DMS153 treated with DMSO at 0.1 percent for 48 hours (cell line): ENCODE data around the gene VPS39.

ENCODE experiments used
- DNase-seq: peaks from one replicate; lab custom pipeline; 2025; ENCODE audit not compliant: unreplicated experiment; lab: John Stamatoyannopoulos, UW

VPS39 gene

DNA sequence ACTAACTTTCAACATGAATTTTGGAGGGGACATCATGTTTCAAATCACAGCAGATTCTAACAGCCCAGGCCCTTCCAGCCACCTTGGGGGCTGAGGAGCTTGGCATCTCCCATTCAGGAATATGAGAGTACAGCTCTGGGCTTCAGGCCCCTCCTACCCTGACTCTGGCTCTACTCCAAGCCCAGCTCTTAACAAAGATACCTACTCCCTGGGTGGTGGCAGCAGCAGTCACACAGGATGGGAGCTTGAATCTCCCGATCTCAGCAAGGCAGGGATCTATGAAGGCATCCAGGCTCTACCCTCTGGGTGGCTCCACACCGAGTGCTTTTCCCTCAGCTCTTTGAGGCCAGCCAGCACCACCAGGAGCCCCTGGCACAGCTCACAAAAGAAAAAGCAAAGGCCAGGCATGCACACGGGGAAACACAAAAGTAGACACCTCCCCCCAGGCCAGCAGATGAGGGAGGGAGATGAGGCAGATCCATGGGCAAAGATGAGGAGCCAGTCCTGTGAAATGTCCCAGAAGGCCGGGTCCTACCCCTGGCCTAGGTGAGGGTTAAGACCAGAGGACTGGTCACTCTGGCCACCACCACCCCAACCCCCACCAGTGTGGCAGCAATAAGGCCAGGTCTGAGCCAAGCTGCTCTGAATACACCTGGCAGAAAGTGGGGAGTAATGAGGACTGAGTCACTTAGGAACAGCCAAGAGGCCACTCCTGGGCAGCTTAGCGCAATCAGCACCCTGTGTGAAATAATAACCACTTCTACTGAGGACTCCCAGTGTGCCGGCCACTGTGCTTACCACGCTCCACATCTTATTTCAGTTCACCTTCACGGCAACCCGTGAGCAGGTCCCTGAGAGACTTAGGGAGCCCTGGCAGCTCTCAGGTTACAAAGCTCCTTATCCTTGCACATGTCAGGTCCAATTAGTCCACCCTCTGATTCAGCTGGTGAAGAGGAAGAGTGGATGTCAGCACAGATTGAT, 76.0 kb downstream of the VPS39 start:
- peak; percentile 18 for DNase-seq

DNA sequence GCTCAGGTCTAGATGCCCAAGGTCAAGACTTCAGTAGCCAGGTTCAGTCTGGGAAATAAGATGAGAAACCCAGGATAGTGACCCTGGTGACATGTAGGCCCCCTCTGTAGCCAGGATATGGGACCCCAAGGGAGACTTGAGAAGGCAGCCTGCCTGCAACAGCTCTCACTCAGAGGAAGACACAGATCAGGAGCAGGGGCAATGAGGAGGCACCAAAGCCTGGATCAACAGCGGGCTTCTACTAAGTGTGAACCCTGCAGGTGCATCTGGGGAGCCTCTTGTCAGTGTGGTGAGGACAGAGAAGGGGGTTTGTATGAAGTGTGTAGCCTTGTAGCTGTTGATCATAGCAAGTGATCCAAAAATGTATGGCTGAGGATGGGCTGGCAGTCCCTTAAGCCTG, 77.1 kb downstream of the VPS39 start:
- no peak for DNase-seq

DNA sequence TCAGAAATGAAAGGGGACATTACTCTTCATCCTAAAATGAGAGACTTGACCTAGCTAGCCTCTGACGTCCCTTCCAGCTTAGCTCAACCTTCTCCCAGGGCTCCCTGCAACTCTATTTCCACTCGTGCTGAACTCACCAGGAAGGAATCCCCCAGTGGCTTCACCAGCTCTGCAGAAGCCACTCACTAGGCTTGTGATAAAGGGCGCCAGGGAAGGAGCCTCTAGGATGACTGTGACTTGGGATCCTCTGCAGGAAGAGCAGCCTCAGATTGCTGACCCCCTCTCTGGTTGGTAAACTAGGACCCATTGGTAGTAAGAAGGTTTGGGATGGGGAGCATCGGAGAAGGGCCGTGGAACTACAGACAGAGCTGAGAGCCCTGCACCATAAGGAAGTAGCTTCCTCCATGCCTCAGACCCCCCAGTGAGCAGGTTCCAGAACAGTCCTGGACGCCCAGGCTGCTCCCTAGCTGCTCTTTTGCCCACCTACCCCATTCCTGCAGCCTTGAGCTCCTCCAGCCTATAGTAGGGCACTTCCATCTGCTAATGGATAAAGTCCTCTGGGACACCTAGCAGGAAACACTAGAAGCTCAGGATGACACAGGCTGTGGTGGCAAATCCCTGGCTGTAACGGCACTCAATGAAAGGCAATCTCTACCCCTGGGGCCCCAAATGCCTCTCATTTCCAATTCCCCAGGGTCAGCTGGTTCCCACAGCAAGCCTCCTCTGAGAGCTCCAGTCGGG, 77.7 kb downstream of the VPS39 start:
- no peak for DNase-seq

DNA sequence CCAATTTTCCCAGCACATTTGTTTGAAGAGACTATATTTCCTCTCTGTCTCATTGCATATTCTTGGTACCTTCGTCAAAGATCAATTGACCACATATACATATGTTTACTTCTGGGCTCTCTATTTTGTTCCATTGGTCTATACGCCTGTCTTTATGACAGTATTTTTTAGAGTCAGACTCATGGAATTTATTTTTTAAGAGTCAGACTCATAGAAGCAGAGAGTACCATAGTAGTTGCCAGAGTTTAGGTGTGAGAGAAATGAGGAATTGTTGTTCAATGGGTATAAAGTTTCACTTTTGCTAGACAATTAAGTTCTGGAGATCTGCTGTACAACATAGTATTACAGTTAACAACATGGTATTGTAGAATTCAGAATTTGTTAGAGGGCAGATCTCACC, 78.7 kb downstream of the VPS39 start:
- no peak for DNase-seq

DNA sequence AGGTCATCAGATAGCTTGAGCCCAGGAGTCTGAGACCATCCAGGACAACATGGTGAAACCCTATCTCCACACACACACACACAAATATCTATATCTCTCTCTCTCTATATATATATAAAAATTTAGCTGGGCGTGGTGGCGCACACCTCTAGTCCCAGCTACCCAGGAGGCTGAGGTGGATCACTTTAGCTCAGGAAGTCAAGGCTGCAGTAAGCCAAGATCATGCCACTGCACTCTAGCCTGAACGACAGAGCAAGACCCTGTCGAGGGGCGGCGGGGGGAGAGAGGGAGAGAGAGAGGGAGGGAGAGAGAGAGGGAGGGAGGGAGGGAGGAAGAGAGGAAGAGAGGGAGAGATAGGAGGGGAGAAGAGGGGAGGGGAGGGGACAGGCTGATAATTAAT, 79.6 kb downstream of the VPS39 start:
- no peak for DNase-seq

- no peak for DNase-seq
Observed at GRCh38 chr15:42123546-42123945, 84.6 kb downstream of the VPS39 start.

- no peak for DNase-seq
Observed at GRCh38 chr15:42121682-42122081, 86.4 kb downstream of the VPS39 start.

DNA sequence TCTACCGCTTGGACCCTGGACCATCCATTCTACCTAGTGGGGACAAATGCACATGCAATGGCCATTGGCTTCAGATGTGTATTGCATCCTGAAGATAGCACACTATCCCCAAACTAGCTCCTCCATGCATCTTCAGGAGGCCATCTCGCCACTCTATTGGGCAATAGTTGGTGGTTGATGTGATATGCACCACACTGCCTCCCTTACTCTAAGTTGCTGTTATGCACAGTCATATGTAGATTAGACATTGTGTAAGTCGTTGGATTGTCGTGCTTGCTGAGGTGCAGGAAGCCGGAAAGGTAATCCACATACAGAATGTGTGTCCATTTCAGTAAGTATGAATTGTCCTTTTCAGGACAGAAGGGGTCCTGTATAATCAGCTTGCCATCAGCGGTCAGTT, 87.1 kb downstream of the VPS39 start:
- no peak for DNase-seq

DNA sequence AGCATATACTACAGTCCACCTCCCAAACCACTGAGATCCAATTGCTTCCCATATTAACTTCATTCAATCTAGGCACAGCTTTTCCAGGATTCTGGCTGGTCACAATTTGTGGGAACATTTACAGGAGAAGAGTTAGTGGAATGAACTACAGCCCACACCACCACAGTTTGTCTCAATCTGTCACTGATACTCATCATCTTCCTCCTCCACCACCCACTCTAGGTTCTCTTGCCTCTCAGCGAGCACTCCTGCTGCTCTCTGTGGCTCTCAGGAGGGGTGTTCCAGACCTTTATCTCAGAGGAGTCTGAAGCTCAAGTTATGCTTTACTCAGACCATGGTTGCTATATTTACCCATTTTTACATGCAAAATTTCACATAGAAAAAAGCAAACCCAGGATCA, 87.8 kb downstream of the VPS39 start:
- no peak for DNase-seq

DNA sequence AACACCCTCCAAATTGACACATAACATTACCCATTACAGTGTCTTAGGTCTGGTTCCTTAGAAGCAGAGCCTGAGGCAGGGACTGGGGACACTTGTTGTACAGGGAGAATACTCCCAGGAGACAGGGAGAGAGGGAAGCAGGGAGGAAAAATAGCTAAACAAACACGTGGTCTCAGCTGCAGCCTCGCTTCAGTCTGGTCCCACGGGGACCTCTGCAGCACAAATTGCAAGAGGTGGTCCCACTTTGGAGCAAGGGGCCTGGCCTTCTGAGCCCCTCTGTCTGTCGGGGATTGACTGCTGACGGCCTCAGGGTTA, 88.7 kb downstream of the VPS39 start:
- no peak for DNase-seq

GRCh38 chr15:42118650-42119445, 89.3 kb downstream of the VPS39 start:
- no peak for DNase-seq

- DNase-seq, result no peak
Observed at GRCh38 chr15:42111924-42112323, 96.2 kb downstream of the VPS39 start.

- no peak for DNase-seq
Observed at GRCh38 chr15:42110367-42110766, 97.7 kb downstream of the VPS39 start.

GRCh38 chr15:42108806-42109205, 99.3 kb downstream of the VPS39 start:
- DNase-seq, result no peak
